ENCODE data around the gene USP9X.
"Not testable (repeated sequence)": the region's sequence is repeated elsewhere in the genome, so short reads cannot be mapped to it uniquely, and the experiment has no call there.

DNA sequence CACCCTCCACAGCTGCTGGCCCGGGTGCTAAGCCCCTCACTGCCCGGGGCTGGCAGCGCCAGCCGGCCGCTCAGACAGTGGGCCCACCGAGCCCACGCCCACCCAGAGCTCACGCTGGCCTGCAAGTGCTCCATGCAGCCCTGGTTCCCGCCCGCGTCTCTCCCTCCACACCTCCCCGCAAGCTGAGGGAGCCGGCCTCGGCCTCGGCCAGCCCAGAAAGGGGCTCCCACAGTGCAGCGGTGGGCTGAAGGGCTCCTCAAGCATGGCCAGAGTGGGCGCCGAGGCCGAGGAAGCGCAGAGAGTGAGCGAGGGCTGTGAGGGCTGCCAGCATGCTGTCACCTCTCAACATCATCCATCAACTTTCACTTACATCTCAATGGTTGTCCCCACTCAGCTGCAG, 200.7 kb downstream of the USP9X start:
- TF ChIP-seq, protein P1, sequence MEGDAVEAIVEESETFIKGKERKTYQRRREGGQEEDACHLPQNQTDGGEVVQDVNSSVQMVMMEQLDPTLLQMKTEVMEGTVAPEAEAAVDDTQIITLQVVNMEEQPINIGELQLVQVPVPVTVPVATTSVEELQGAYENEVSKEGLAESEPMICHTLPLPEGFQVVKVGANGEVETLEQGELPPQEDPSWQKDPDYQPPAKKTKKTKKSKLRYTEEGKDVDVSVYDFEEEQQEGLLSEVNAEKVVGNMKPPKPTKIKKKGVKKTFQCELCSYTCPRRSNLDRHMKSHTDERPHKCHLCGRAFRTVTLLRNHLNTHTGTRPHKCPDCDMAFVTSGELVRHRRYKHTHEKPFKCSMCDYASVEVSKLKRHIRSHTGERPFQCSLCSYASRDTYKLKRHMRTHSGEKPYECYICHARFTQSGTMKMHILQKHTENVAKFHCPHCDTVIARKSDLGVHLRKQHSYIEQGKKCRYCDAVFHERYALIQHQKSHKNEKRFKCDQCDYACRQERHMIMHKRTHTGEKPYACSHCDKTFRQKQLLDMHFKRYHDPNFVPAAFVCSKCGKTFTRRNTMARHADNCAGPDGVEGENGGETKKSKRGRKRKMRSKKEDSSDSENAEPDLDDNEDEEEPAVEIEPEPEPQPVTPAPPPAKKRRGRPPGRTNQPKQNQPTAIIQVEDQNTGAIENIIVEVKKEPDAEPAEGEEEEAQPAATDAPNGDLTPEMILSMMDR (IDR thresholded peaks at IDR 0.05), result not testable (repeated sequence)
- not testable (repeated sequence) for TF ChIP-seq POLR2A (IDR thresholded peaks at IDR 0.05)
